ENCODE measurements around the gene MRPL10.

Gene MRPL10

GRCh38 chr17:47829870-47830269, 1.5 kb downstream of the MRPL10 start:
- ATAC-seq = no peak
- TF ChIP-seq PPARA (CRISPR knock-in tag; IDR thresholded peaks at IDR 0.05; ENCODE audit: borderline replicate concordance) (no peak), GLIS3 (CRISPR knock-in tag; IDR thresholded peaks at IDR 0.05) (no peak), RARB (CRISPR knock-in tag; IDR thresholded peaks at IDR 0.05) (no peak), ZNF70 (CRISPR knock-in tag; IDR thresholded peaks at IDR 0.05) (no peak), ISL1 (CRISPR knock-in tag; IDR thresholded peaks at IDR 0.05) (no peak), ESRRG (CRISPR knock-in tag; IDR thresholded peaks at IDR 0.05) (no peak), TCF4 (CRISPR knock-in tag; IDR thresholded peaks at IDR 0.05; ENCODE audit: borderline replicate concordance) (no peak), ARNTL (CRISPR knock-in tag; IDR thresholded peaks at IDR 0.05; ENCODE audit: borderline replicate concordance, low read depth) (no peak), POU6F1 (CRISPR knock-in tag; IDR thresholded peaks at IDR 0.05; ENCODE audit: borderline replicate concordance, low read depth) (no peak), ZC3H10 (CRISPR knock-in tag; IDR thresholded peaks at IDR 0.05) (no peak), BACH2 (CRISPR knock-in tag; IDR thresholded peaks at IDR 0.05; ENCODE audit: borderline replicate concordance) (no peak), TOX (CRISPR knock-in tag; IDR thresholded peaks at IDR 0.05; ENCODE audit: borderline replicate concordance) (no peak), ZFP30 (CRISPR knock-in tag; IDR thresholded peaks at IDR 0.05) (no peak), ZNF565 (CRISPR knock-in tag; conservative IDR thresholded peaks at IDR 0.05; ENCODE audit: low read depth) (no peak)

- TF ChIP-seq SNAI2 (CRISPR knock-in tag; IDR thresholded peaks at IDR 0.05) (no peak), ZNF70 (CRISPR knock-in tag; IDR thresholded peaks at IDR 0.05) (no peak), BACH2 (CRISPR knock-in tag; IDR thresholded peaks at IDR 0.05; ENCODE audit: borderline replicate concordance) (no peak)
- ATAC-seq = no peak
Observed at GRCh38 chr17:47823519-47823918, 7.8 kb downstream of the MRPL10 start.

- ATAC-seq = 0 out of 3 replicates have a peak, but pooled peaks have one; percentile 2
- TF ChIP-seq PATZ1 (CRISPR knock-in tag; IDR thresholded peaks at IDR 0.05; ENCODE audit: borderline replicate concordance) (no peak), BACH2 (CRISPR knock-in tag; IDR thresholded peaks at IDR 0.05; ENCODE audit: borderline replicate concordance) (no peak), POU6F1 (CRISPR knock-in tag; IDR thresholded peaks at IDR 0.05; ENCODE audit: borderline replicate concordance, low read depth) (no peak), ZC3H10 (CRISPR knock-in tag; IDR thresholded peaks at IDR 0.05) (no peak), ZNF70 (CRISPR knock-in tag; IDR thresholded peaks at IDR 0.05) (no peak), TOX (CRISPR knock-in tag; IDR thresholded peaks at IDR 0.05; ENCODE audit: borderline replicate concordance) (no peak), TCF4 (CRISPR knock-in tag; IDR thresholded peaks at IDR 0.05; ENCODE audit: borderline replicate concordance) (no peak), OSR1 (CRISPR knock-in tag; IDR thresholded peaks at IDR 0.05) (no peak), ESRRG (CRISPR knock-in tag; IDR thresholded peaks at IDR 0.05) (no peak), TSHZ2 (CRISPR knock-in tag; IDR thresholded peaks at IDR 0.05) (no peak), CREB5 (CRISPR knock-in tag; IDR thresholded peaks at IDR 0.05; ENCODE audit: low read depth) (no peak), SNAI2 (CRISPR knock-in tag; IDR thresholded peaks at IDR 0.05) (no peak), ARNTL (CRISPR knock-in tag; IDR thresholded peaks at IDR 0.05; ENCODE audit: borderline replicate concordance, low read depth) (no peak), PPARA (CRISPR knock-in tag; IDR thresholded peaks at IDR 0.05; ENCODE audit: borderline replicate concordance) (no peak), GLIS3 (CRISPR knock-in tag; IDR thresholded peaks at IDR 0.05) (no peak), ZNF8 (CRISPR knock-in tag; IDR thresholded peaks at IDR 0.05) (no peak), CSDC2 (CRISPR knock-in tag; IDR thresholded peaks at IDR 0.05) (no peak), ZFP30 (CRISPR knock-in tag; IDR thresholded peaks at IDR 0.05) (no peak), ZNF565 (CRISPR knock-in tag; conservative IDR thresholded peaks at IDR 0.05; ENCODE audit: low read depth) (no peak), ZFP3 (CRISPR knock-in tag; IDR thresholded peaks at IDR 0.05) (no peak)
Observed at GRCh38 chr17:47822785-47823184, 8.6 kb downstream of the MRPL10 start.
